ENCODE data around the gene MEAF6. TPM values are rescaled to one million over a fixed set of nuclear protein-coding genes. Genes with fewer than 3 reads are reported as not detected.

MEAF6 gene
- total and polyA plus RNA-seq, 4 donors, result 18.7 to 25.3 (median 21.2) TPM

DNA sequence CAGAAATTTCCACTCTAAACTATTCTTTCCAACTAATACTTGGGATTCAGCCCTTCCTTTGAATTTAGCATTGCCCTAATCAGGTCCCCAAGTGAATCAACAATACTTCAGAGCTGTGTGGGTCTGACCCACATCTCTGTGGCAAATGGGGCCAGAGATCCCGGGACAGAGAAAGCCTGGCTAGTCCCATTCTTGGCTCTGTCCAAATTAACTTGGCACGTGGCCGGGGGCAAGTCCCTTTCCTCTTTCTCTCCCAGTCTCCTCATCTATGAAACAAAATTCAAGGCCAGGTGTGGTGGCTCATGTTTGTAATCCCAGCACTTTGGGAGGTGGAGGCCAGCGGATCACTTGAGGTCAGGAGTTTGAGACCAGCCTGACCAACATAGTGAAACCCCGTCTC is 46.5 kb downstream of the MEAF6 start:
- no peak overlapping the region for H3K27ac ChIP-seq (ENCODE audit: low read depth in 1 of 2, low read length in 2 of 2)

More for the DNA sequence above, 46.5 kb downstream of the MEAF6 start:
- Histone ChIP-seq H3K9me3 (ENCODE audit: control insufficient read depth in 4 of 4, low read length in 3 of 4) (no peaks in the 10 kb centered on the region), H3K9ac (ENCODE audit: low read depth in 1 of 2, low read length in 2 of 2) (no peak overlapping the region), H3K4me3 (ENCODE audit: low read depth in 1 of 3, low read length in 3 of 3) (no peak overlapping the region), H3K4me1 (ENCODE audit: control insufficient read depth in 4 of 4, insufficient read depth in 4 of 4, low read length in 3 of 4) (peaks cover 5 to 16% (median 11%) of the 10 kb centered on the region in 4 donors), H3K36me3 (ENCODE audit: control insufficient read depth in 4 of 4, insufficient read depth in 3 of 4, low read depth in 1 of 4, low read length in 3 of 4) (no peaks in the 10 kb centered on the region), H3K27me3 (ENCODE audit: control insufficient read depth in 4 of 4, insufficient read depth in 4 of 4, low read length in 3 of 4) (no peaks in the 10 kb centered on the region)
- 83% methylated on average over 5 of the region's 5 CpGs for WGBS
- TF ChIP-seq, protein P1, sequence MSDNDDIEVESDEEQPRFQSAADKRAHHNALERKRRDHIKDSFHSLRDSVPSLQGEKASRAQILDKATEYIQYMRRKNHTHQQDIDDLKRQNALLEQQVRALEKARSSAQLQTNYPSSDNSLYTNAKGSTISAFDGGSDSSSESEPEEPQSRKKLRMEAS (IDR thresholded peaks at IDR 0.05), result no peak
- no peak for TF ChIP-seq TAF1 (conservative IDR thresholded peaks at IDR 0.05)
- TF ChIP-seq FOXA2 (IDR thresholded peaks at IDR 0.05), result no peak
- TF ChIP-seq, protein P2, sequence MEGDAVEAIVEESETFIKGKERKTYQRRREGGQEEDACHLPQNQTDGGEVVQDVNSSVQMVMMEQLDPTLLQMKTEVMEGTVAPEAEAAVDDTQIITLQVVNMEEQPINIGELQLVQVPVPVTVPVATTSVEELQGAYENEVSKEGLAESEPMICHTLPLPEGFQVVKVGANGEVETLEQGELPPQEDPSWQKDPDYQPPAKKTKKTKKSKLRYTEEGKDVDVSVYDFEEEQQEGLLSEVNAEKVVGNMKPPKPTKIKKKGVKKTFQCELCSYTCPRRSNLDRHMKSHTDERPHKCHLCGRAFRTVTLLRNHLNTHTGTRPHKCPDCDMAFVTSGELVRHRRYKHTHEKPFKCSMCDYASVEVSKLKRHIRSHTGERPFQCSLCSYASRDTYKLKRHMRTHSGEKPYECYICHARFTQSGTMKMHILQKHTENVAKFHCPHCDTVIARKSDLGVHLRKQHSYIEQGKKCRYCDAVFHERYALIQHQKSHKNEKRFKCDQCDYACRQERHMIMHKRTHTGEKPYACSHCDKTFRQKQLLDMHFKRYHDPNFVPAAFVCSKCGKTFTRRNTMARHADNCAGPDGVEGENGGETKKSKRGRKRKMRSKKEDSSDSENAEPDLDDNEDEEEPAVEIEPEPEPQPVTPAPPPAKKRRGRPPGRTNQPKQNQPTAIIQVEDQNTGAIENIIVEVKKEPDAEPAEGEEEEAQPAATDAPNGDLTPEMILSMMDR (IDR thresholded peaks at IDR 0.05; ENCODE audit: low read depth, low read length, missing input control), result no peak
- no peak for TF ChIP-seq RAD21 (IDR thresholded peaks at IDR 0.05)
- TF ChIP-seq, protein P3, sequence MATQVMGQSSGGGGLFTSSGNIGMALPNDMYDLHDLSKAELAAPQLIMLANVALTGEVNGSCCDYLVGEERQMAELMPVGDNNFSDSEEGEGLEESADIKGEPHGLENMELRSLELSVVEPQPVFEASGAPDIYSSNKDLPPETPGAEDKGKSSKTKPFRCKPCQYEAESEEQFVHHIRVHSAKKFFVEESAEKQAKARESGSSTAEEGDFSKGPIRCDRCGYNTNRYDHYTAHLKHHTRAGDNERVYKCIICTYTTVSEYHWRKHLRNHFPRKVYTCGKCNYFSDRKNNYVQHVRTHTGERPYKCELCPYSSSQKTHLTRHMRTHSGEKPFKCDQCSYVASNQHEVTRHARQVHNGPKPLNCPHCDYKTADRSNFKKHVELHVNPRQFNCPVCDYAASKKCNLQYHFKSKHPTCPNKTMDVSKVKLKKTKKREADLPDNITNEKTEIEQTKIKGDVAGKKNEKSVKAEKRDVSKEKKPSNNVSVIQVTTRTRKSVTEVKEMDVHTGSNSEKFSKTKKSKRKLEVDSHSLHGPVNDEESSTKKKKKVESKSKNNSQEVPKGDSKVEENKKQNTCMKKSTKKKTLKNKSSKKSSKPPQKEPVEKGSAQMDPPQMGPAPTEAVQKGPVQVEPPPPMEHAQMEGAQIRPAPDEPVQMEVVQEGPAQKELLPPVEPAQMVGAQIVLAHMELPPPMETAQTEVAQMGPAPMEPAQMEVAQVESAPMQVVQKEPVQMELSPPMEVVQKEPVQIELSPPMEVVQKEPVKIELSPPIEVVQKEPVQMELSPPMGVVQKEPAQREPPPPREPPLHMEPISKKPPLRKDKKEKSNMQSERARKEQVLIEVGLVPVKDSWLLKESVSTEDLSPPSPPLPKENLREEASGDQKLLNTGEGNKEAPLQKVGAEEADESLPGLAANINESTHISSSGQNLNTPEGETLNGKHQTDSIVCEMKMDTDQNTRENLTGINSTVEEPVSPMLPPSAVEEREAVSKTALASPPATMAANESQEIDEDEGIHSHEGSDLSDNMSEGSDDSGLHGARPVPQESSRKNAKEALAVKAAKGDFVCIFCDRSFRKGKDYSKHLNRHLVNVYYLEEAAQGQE (IDR thresholded peaks at IDR 0.05), result no peak
- no peak for TF ChIP-seq YY1 (IDR thresholded peaks at IDR 0.05)
- TF ChIP-seq FOXA1 (IDR thresholded peaks at IDR 0.05), result no peak
- TF ChIP-seq HNF4G (IDR thresholded peaks at IDR 0.05), result no peak
- no peak for TF ChIP-seq GABPA (IDR thresholded peaks at IDR 0.05 in 1 of 2, conservative IDR thresholded peaks at IDR 0.05 in 1 of 2)
- no peak for TF ChIP-seq RXRA (IDR thresholded peaks at IDR 0.05)
- TF ChIP-seq JUND (IDR thresholded peaks at IDR 0.05), result no peak
- no peak for TF ChIP-seq NR2F2 (IDR thresholded peaks at IDR 0.05)
- TF ChIP-seq HNF4A (conservative IDR thresholded peaks at IDR 0.05), result no peak
- no peak for TF ChIP-seq SP1 (IDR thresholded peaks at IDR 0.05)
- no peak for TF ChIP-seq EGR1 (IDR thresholded peaks at IDR 0.05; ENCODE audit: low read depth in 2 of 2)
- TF ChIP-seq, protein P4, sequence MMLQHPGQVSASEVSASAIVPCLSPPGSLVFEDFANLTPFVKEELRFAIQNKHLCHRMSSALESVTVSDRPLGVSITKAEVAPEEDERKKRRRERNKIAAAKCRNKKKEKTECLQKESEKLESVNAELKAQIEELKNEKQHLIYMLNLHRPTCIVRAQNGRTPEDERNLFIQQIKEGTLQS (IDR thresholded peaks at IDR 0.05), result no peak
- TF ChIP-seq, protein P5, sequence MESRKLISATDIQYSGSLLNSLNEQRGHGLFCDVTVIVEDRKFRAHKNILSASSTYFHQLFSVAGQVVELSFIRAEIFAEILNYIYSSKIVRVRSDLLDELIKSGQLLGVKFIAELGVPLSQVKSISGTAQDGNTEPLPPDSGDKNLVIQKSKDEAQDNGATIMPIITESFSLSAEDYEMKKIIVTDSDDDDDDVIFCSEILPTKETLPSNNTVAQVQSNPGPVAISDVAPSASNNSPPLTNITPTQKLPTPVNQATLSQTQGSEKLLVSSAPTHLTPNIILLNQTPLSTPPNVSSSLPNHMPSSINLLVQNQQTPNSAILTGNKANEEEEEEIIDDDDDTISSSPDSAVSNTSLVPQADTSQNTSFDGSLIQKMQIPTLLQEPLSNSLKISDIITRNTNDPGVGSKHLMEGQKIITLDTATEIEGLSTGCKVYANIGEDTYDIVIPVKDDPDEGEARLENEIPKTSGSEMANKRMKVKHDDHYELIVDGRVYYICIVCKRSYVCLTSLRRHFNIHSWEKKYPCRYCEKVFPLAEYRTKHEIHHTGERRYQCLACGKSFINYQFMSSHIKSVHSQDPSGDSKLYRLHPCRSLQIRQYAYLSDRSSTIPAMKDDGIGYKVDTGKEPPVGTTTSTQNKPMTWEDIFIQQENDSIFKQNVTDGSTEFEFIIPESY (IDR thresholded peaks at IDR 0.05), result no peak
- no peak for DNase-seq (ENCODE audit: low spot score)
